ENCODE data around the gene DSCAM. TPM values are rescaled to one million over a fixed set of nuclear protein-coding genes. Genes with fewer than 3 reads are reported as not detected.

DSCAM gene
- total RNA-seq, 1 experiment from 2014 or later, result 0.33 TPM

- Mint-ChIP-seq H3K27ac (ENCODE audit: low read depth, unreplicated experiment) (no peak overlapping the region), H3K27me3 (ENCODE audit: insufficient read depth, unreplicated experiment) (no peaks in the 10 kb centered on the region), H3K9me3 (ENCODE audit: unreplicated experiment) (no peaks in the 10 kb centered on the region), H3K4me3 (ENCODE audit: unreplicated experiment) (no peak overlapping the region), H3K36me3 (ENCODE audit: insufficient read depth, unreplicated experiment) (no peaks in the 10 kb centered on the region), H3K4me1 (ENCODE audit: insufficient read depth, unreplicated experiment) (no peaks in the 10 kb centered on the region)
- BruUV-seq (replicated peaks), result no TSS peak
- POLR2A ChIA-PET, result no interaction called here
- intact Hi-C loops (cut with micrococcal nuclease), result no loop called here
- no peak for DNase-seq (ENCODE audit: unreplicated experiment)
- TF ChIP-seq, protein P1, sequence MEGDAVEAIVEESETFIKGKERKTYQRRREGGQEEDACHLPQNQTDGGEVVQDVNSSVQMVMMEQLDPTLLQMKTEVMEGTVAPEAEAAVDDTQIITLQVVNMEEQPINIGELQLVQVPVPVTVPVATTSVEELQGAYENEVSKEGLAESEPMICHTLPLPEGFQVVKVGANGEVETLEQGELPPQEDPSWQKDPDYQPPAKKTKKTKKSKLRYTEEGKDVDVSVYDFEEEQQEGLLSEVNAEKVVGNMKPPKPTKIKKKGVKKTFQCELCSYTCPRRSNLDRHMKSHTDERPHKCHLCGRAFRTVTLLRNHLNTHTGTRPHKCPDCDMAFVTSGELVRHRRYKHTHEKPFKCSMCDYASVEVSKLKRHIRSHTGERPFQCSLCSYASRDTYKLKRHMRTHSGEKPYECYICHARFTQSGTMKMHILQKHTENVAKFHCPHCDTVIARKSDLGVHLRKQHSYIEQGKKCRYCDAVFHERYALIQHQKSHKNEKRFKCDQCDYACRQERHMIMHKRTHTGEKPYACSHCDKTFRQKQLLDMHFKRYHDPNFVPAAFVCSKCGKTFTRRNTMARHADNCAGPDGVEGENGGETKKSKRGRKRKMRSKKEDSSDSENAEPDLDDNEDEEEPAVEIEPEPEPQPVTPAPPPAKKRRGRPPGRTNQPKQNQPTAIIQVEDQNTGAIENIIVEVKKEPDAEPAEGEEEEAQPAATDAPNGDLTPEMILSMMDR (IDR thresholded peaks at IDR 0.05; ENCODE audit: unreplicated experiment), result no peak
- CTCF ChIA-PET, result interaction anchor here (0.6 kb wide), 2 partner anchors 162 to 494 kb away, joined by 3 to 4 read pairs; no protein-coding TSS in a partner anchor
Measured at GRCh38 chr21:40416572-40416971, 430.4 kb downstream of the DSCAM start.

DNA sequence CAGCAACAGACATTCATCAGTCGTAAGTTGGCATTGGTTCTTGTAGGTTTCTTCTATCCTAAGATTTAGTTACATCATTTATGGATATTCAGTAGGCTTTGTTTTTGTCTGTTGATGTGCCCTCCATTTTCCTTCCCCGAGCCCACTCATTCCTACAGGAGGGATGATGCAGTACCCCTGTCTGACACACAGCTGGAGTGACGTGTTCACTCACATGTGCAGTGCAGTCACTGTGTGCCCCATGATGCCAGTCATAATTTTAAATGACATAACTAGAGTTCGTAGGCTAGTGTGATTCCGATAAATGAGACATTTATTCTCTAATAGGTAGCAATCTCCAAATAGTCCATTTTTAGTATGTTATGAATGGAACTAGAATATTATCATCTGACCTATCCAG lies 438.4 kb downstream of the DSCAM start:
- no peak overlapping the region for H3K4me3 Mint-ChIP-seq (ENCODE audit: unreplicated experiment)
- H3K9me3 Mint-ChIP-seq (ENCODE audit: unreplicated experiment), result peaks cover 9% of the 10 kb centered on the region
- TF ChIP-seq, protein P1 (IDR thresholded peaks at IDR 0.05; ENCODE audit: unreplicated experiment), result no peak
- no peaks in the 10 kb centered on the region for H3K27me3 Mint-ChIP-seq (ENCODE audit: insufficient read depth, unreplicated experiment)
- H3K4me1 Mint-ChIP-seq (ENCODE audit: insufficient read depth, unreplicated experiment), result no peaks in the 10 kb centered on the region
- ChIA-PET CTCF (interaction anchor here (1.6 kb wide), 1 partner anchor 11 kb away, joined by 3 read pairs; no protein-coding TSS in a partner anchor), POLR2A (no interaction called here)
- no peaks in the 10 kb centered on the region for H3K36me3 Mint-ChIP-seq (ENCODE audit: insufficient read depth, unreplicated experiment)
- H3K27ac Mint-ChIP-seq (ENCODE audit: low read depth, unreplicated experiment), result no peak overlapping the region
- BruUV-seq (replicated peaks), result no TSS peak
- DNase-seq (ENCODE audit: unreplicated experiment), result no peak
- intact Hi-C loops (cut with micrococcal nuclease), result no loop called here

- no peak for DNase-seq (ENCODE audit: unreplicated experiment)
- BruUV-seq (replicated peaks), result no TSS peak
- Mint-ChIP-seq H3K27ac (ENCODE audit: low read depth, unreplicated experiment) (no peak overlapping the region), H3K4me1 (ENCODE audit: insufficient read depth, unreplicated experiment) (no peaks in the 10 kb centered on the region), H3K36me3 (ENCODE audit: insufficient read depth, unreplicated experiment) (no peaks in the 10 kb centered on the region), H3K27me3 (ENCODE audit: insufficient read depth, unreplicated experiment) (no peaks in the 10 kb centered on the region), H3K9me3 (ENCODE audit: unreplicated experiment) (no peaks in the 10 kb centered on the region), H3K4me3 (ENCODE audit: unreplicated experiment) (no peak overlapping the region)
- POLR2A ChIA-PET, result no interaction called here
- TF ChIP-seq, protein P1 (IDR thresholded peaks at IDR 0.05; ENCODE audit: unreplicated experiment), result no peak
- CTCF ChIA-PET, result interaction anchor here (0.6 kb wide), 1 partner anchor 11 kb away, joined by 4 read pairs; no protein-coding TSS in a partner anchor
- intact Hi-C loops (cut with micrococcal nuclease), result no loop called here
Measured at GRCh38 chr21:40404396-40404800, 442.6 kb downstream of the DSCAM start.

- H3K4me1 Mint-ChIP-seq (ENCODE audit: insufficient read depth, unreplicated experiment), result no peaks in the 10 kb centered on the region
Measured at GRCh38 chr21:40402884-40403582, 443.9 kb downstream of the DSCAM start.

More at GRCh38 chr21:40402884-40403582, 443.9 kb downstream of the DSCAM start:
- DNase-seq (ENCODE audit: unreplicated experiment), result no peak
- Mint-ChIP-seq H3K27me3 (ENCODE audit: insufficient read depth, unreplicated experiment) (no peaks in the 10 kb centered on the region), H3K4me3 (ENCODE audit: unreplicated experiment) (no peak overlapping the region), H3K9me3 (ENCODE audit: unreplicated experiment) (peaks cover under 1% of the 10 kb centered on the region), H3K36me3 (ENCODE audit: insufficient read depth, unreplicated experiment) (no peaks in the 10 kb centered on the region), H3K27ac (ENCODE audit: low read depth, unreplicated experiment) (no peak overlapping the region)
- CTCF ChIA-PET, result no interaction called here
- BruUV-seq (replicated peaks), result no TSS peak
- POLR2A ChIA-PET, result no interaction called here
- intact Hi-C loops (cut with micrococcal nuclease), result no loop called here
- TF ChIP-seq, protein P1 (IDR thresholded peaks at IDR 0.05; ENCODE audit: unreplicated experiment), result no peak

Data from MCF 10A (cell line).